ENCODE results near the gene SLC25A26. TPM values are rescaled to one million over a fixed set of nuclear protein-coding genes. Genes with fewer than 3 reads are reported as not detected.

Gene SLC25A26
- total RNA-seq, 3 donors from 2014 or later, result 25.6 to 31.4 (median 30.9) TPM

- H3K27me3 ChIP-seq, result no peaks in the 10 kb centered on the region
- no peak for DNase-seq (ENCODE audit: low spot score in 2 of 2)
- no peaks in the 10 kb centered on the region for H3K9me3 ChIP-seq
- no peaks in the 10 kb centered on the region for H3K36me3 ChIP-seq
- intact Hi-C loops (cut with DNase I; ENCODE audit: low total_unique reads), result no loop called here
- H3K4me1 ChIP-seq, result no peaks in the 10 kb centered on the region
- H3K27ac ChIP-seq, result no peak overlapping the region
- H3K4me3 ChIP-seq, result no peak overlapping the region
- TF ChIP-seq POLR2AphosphoS5 (IDR thresholded peaks at IDR 0.05), result no peak
- TF ChIP-seq CTCF (IDR thresholded peaks at IDR 0.05), result no peak
- no peak for TF ChIP-seq POLR2A (IDR thresholded peaks at IDR 0.05)
These were observed 114.9 kb downstream of the SLC25A26 start for GRCh38 chr3:66335671-66336070.

GRCh38 chr3:66336333-66336766, 115.5 kb downstream of the SLC25A26 start:
- H3K4me3 ChIP-seq, result no peak overlapping the region
- H3K27ac ChIP-seq, result no peak overlapping the region
- no peak for TF ChIP-seq CTCF (IDR thresholded peaks at IDR 0.05)
- no peak for TF ChIP-seq POLR2A (IDR thresholded peaks at IDR 0.05)
- no peak for TF ChIP-seq POLR2AphosphoS5 (IDR thresholded peaks at IDR 0.05)
- H3K9me3 ChIP-seq, result no peaks in the 10 kb centered on the region
- no peaks in the 10 kb centered on the region for H3K4me1 ChIP-seq
- intact Hi-C loops (cut with DNase I; ENCODE audit: low total_unique reads), result no loop called here
- H3K27me3 ChIP-seq, result no peaks in the 10 kb centered on the region
- no peaks in the 10 kb centered on the region for H3K36me3 ChIP-seq
- DNase-seq (ENCODE audit: low spot score in 2 of 2), result no peak

- no peak overlapping the region for H3K27ac ChIP-seq
- H3K4me1 ChIP-seq, result no peaks in the 10 kb centered on the region
- intact Hi-C loops (cut with DNase I; ENCODE audit: low total_unique reads), result no loop called here
- H3K36me3 ChIP-seq, result no peaks in the 10 kb centered on the region
- no peak for DNase-seq (ENCODE audit: low spot score in 2 of 2)
- no peaks in the 10 kb centered on the region for H3K27me3 ChIP-seq
- no peak for TF ChIP-seq CTCF (IDR thresholded peaks at IDR 0.05)
- no peak for TF ChIP-seq POLR2A (IDR thresholded peaks at IDR 0.05)
- no peak for TF ChIP-seq POLR2AphosphoS5 (IDR thresholded peaks at IDR 0.05)
- H3K9me3 ChIP-seq, result no peaks in the 10 kb centered on the region
- no peak overlapping the region for H3K4me3 ChIP-seq
These were observed 118.1 kb downstream of the SLC25A26 start for GRCh38 chr3:66338927-66339326.

- Histone ChIP-seq H3K4me3 (no peak overlapping the region), H3K27ac (no peak overlapping the region), H3K9me3 (no peaks in the 10 kb centered on the region), H3K4me1 (no peaks in the 10 kb centered on the region), H3K27me3 (no peaks in the 10 kb centered on the region), H3K36me3 (no peaks in the 10 kb centered on the region)
- intact Hi-C loops (cut with DNase I; ENCODE audit: low total_unique reads), result no loop called here
- TF ChIP-seq CTCF (IDR thresholded peaks at IDR 0.05) (no peak), POLR2AphosphoS5 (IDR thresholded peaks at IDR 0.05) (no peak), POLR2A (IDR thresholded peaks at IDR 0.05) (no peak)
- no peak for DNase-seq (ENCODE audit: low spot score in 2 of 2)
These were observed 122.0 kb downstream of the SLC25A26 start for GRCh38 chr3:66342717-66343356.

GRCh38 chr3:66344391-66344811, 123.6 kb downstream of the SLC25A26 start:
- intact Hi-C loops (cut with DNase I; ENCODE audit: low total_unique reads), result no loop called here
- Histone ChIP-seq H3K4me3 (no peak overlapping the region), H3K27ac (no peak overlapping the region), H3K4me1 (no peaks in the 10 kb centered on the region), H3K9me3 (no peaks in the 10 kb centered on the region), H3K27me3 (no peaks in the 10 kb centered on the region), H3K36me3 (no peaks in the 10 kb centered on the region)
- DNase-seq (ENCODE audit: low spot score in 2 of 2), result no peak
- no peak for TF ChIP-seq POLR2AphosphoS5 (IDR thresholded peaks at IDR 0.05)
- no peak for TF ChIP-seq CTCF (IDR thresholded peaks at IDR 0.05)
- no peak for TF ChIP-seq POLR2A (IDR thresholded peaks at IDR 0.05)
